Activated T-cell treated with anti-CD3 and anti-CD28 coated beads for 24 hours (primary cell): Measurements from ENCODE around the gene NPTXR.
A peak's percentile ranks its signal among the peaks of the same experiment; 100 is the strongest.

ENCODE experiments used
- DNase-seq: peaks from one replicate; pipeline ENCODE4 v3.0.0-alpha.2; 2020; ENCODE audit warnings: low read depth

The NPTXR gene

GRCh38 chr22:38796262-38796957 lies 47.4 kb downstream of the NPTXR start:
- no peak for DNase-seq

GRCh38 chr22:38795569-38795968 lies 48.3 kb downstream of the NPTXR start:
- DNase-seq = no peak

- peak; percentile 89 for DNase-seq
These were observed 49.9 kb downstream of the NPTXR start, which contains the start of gene DNAL4 for GRCh38 chr22:38793721-38794466. DNAL4 (minus strand) TSS chr22:38794143; CDS start chr22:38782731, 11,412 bp downstream.

- DNase-seq = no peak
These were observed 50.5 kb downstream of the NPTXR start for GRCh38 chr22:38793317-38793716.

GRCh38 chr22:38792833-38793232 lies 51.0 kb downstream of the NPTXR start:
- no peak for DNase-seq

- DNase-seq = no peak
These were observed 54.2 kb downstream of the NPTXR start for GRCh38 chr22:38789606-38790005.

GRCh38 chr22:38788846-38789245 lies 55.0 kb downstream of the NPTXR start:
- DNase-seq = no peak

- DNase-seq = no peak
These were observed 55.6 kb downstream of the NPTXR start for GRCh38 chr22:38788021-38788816.

GRCh38 chr22:38786631-38787030 lies 57.2 kb downstream of the NPTXR start:
- DNase-seq = no peak

- no peak for DNase-seq
These were observed 59.0 kb downstream of the NPTXR start for GRCh38 chr22:38784856-38785255.

GRCh38 chr22:38784035-38784434 lies 59.8 kb downstream of the NPTXR start:
- no peak for DNase-seq

- no peak for DNase-seq
These were observed 60.7 kb downstream of the NPTXR start for GRCh38 chr22:38783095-38783615.

- no peak for DNase-seq
These were observed 61.3 kb downstream of the NPTXR start for GRCh38 chr22:38782402-38783094.

- no peak for DNase-seq
These were observed 62.8 kb downstream of the NPTXR start for GRCh38 chr22:38781033-38781432.

- no peak for DNase-seq
These were observed 66.6 kb downstream of the NPTXR start for GRCh38 chr22:38777087-38777671.

GRCh38 chr22:38776086-38776485 lies 67.7 kb downstream of the NPTXR start:
- DNase-seq = no peak

GRCh38 chr22:38775656-38776055 lies 68.2 kb downstream of the NPTXR start:
- no peak for DNase-seq

- DNase-seq = no peak
These were observed 69.2 kb downstream of the NPTXR start for GRCh38 chr22:38774496-38775166.

GRCh38 chr22:38773363-38773946 lies 70.4 kb downstream of the NPTXR start:
- DNase-seq = no peak

GRCh38 chr22:38772623-38772873 lies 71.3 kb downstream of the NPTXR start:
- DNase-seq = no peak
